Measurements from ENCODE around the gene PHETA1.
"Not testable (repeated sequence)": the region's sequence is repeated elsewhere in the genome, so short reads cannot be mapped to it uniquely, and the experiment has no call there.

Gene PHETA1

DNA sequence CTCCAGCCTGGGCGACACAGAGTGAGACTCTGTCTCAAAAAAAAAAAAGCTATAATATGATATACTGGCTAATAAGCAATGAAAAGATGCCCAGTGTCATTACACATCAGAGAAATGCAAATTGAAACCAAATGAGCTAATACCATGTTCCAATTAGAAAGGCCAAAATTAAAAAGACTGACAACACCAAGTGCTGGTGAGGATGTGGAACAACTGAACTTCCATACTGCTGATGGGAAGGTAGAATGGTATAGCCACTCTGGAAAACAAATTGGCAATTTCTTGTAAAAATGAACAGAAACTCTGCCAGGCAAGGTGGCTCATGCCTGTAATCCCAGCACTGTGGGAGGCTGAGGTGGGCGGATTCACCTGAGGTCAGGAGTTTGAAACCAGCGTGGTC is 8.5 kb upstream of the PHETA1 start:
- no peaks in the 10 kb centered on the region for H3K9me3 ChIP-seq (ENCODE audit: low read length)
- no peaks in the 10 kb centered on the region for H3K9me2 ChIP-seq (ENCODE audit: low read depth, low read length)
- no peaks in the 10 kb centered on the region for H3K27me3 ChIP-seq (ENCODE audit: insufficient read depth, low read length)
- no peaks in the 10 kb centered on the region for H3K79me2 ChIP-seq (ENCODE audit: insufficient read depth, low read length)
- no peaks in the 10 kb centered on the region for H3F3A ChIP-seq (ENCODE audit: insufficient read depth, low read length)
- no peak overlapping the region for H3K9ac ChIP-seq (ENCODE audit: low read length)
- H3K4me2 ChIP-seq (ENCODE audit: low read length) = no peak overlapping the region
- no peaks in the 10 kb centered on the region for H4K20me1 ChIP-seq (ENCODE audit: insufficient read depth, low read length)
- TF ChIP-seq CTCF (IDR thresholded peaks at IDR 0.05; ENCODE audit: low read length) = no peak
- no peak for TF ChIP-seq EZH2 (IDR thresholded peaks at IDR 0.05; ENCODE audit: borderline replicate concordance, low read length)
- no peaks in the 10 kb centered on the region for H3K36me3 ChIP-seq (ENCODE audit: insufficient read depth, low read length)
- no peak overlapping the region for H2AFZ ChIP-seq (ENCODE audit: low read length)
- no peak overlapping the region for H3K27ac ChIP-seq (ENCODE audit: low read depth, low read length, poor library complexity, severe bottlenecking)
- no peak overlapping the region for H3K4me3 ChIP-seq (ENCODE audit: low read depth, low read length, poor library complexity, severe bottlenecking)
- no peaks in the 10 kb centered on the region for H3K4me1 ChIP-seq (ENCODE audit: insufficient read depth, low read length, severe bottlenecking)

- not testable (repeated sequence) for H4K20me1 ChIP-seq (ENCODE audit: insufficient read depth, low read length); H3F3A ChIP-seq (ENCODE audit: insufficient read depth, low read length); H2AFZ ChIP-seq (ENCODE audit: low read length); H3K9me2 ChIP-seq (ENCODE audit: low read depth, low read length); H3K4me2 ChIP-seq (ENCODE audit: low read length); H3K36me3 ChIP-seq (ENCODE audit: insufficient read depth, low read length); H3K9ac ChIP-seq (ENCODE audit: low read length); H3K9me3 ChIP-seq (ENCODE audit: low read length); H3K4me3 ChIP-seq (ENCODE audit: low read depth, low read length, poor library complexity, severe bottlenecking); H3K27ac ChIP-seq (ENCODE audit: low read depth, low read length, poor library complexity, severe bottlenecking); H3K27me3 ChIP-seq (ENCODE audit: insufficient read depth, low read length); H3K79me2 ChIP-seq (ENCODE audit: insufficient read depth, low read length)
- peaks cover 11% of the 10 kb centered on the region for H3K4me1 ChIP-seq (ENCODE audit: insufficient read depth, low read length, severe bottlenecking)
Measured at GRCh38 chr12:111373231-111373630, 4.3 kb upstream of the PHETA1 start.

GRCh38 chr12:111369496-111370220 is 763 bp upstream of the PHETA1 start:
- peak overlapping the region; percentile 76 for H3K4me2 ChIP-seq (ENCODE audit: low read length)
- no peak for TF ChIP-seq EZH2 (IDR thresholded peaks at IDR 0.05; ENCODE audit: borderline replicate concordance, low read length)
- no peaks in the 10 kb centered on the region for H3F3A ChIP-seq (ENCODE audit: insufficient read depth, low read length)
- H3K4me3 ChIP-seq (ENCODE audit: low read depth, low read length, poor library complexity, severe bottlenecking) = peak overlapping the region; percentile 61
- no peaks in the 10 kb centered on the region for H4K20me1 ChIP-seq (ENCODE audit: insufficient read depth, low read length)
- no peak overlapping the region for H3K27ac ChIP-seq (ENCODE audit: low read depth, low read length, poor library complexity, severe bottlenecking)
- H3K9me3 ChIP-seq (ENCODE audit: low read length) = no peaks in the 10 kb centered on the region
- H3K27me3 ChIP-seq (ENCODE audit: insufficient read depth, low read length) = no peaks in the 10 kb centered on the region
- no peak overlapping the region for H2AFZ ChIP-seq (ENCODE audit: low read length)
- H3K9me2 ChIP-seq (ENCODE audit: low read depth, low read length) = no peaks in the 10 kb centered on the region
- peaks cover 12% of the 10 kb centered on the region for H3K4me1 ChIP-seq (ENCODE audit: insufficient read depth, low read length, severe bottlenecking)
- no peaks in the 10 kb centered on the region for H3K79me2 ChIP-seq (ENCODE audit: insufficient read depth, low read length)
- H3K36me3 ChIP-seq (ENCODE audit: insufficient read depth, low read length) = no peaks in the 10 kb centered on the region
- no peak overlapping the region; the same call in 1 of the 2 replicates for H3K9ac ChIP-seq (ENCODE audit: low read length)

- Histone ChIP-seq H4K20me1 (ENCODE audit: insufficient read depth, low read length) (no peaks in the 10 kb centered on the region), H3K79me2 (ENCODE audit: insufficient read depth, low read length) (no peaks in the 10 kb centered on the region), H3K4me1 (ENCODE audit: insufficient read depth, low read length, severe bottlenecking) (peaks cover 12% of the 10 kb centered on the region), H3K36me3 (ENCODE audit: insufficient read depth, low read length) (no peaks in the 10 kb centered on the region), H3K4me3 (ENCODE audit: low read depth, low read length, poor library complexity, severe bottlenecking) (peak overlapping the region; percentile 61), H3K9me2 (ENCODE audit: low read depth, low read length) (no peaks in the 10 kb centered on the region), H3K27me3 (ENCODE audit: insufficient read depth, low read length) (no peaks in the 10 kb centered on the region), H3K9ac (ENCODE audit: low read length) (peak overlapping the region; percentile 55; the same call in 1 of the 2 replicates), H2AFZ (ENCODE audit: low read length) (no peak overlapping the region), H3K9me3 (ENCODE audit: low read length) (no peaks in the 10 kb centered on the region), H3F3A (ENCODE audit: insufficient read depth, low read length) (no peaks in the 10 kb centered on the region), H3K4me2 (ENCODE audit: low read length) (peak overlapping the region; percentile 76), H3K27ac (ENCODE audit: low read depth, low read length, poor library complexity, severe bottlenecking) (no peak overlapping the region)
- no peak for TF ChIP-seq CTCF (IDR thresholded peaks at IDR 0.05; ENCODE audit: low read length)
- no peak for TF ChIP-seq EZH2 (IDR thresholded peaks at IDR 0.05; ENCODE audit: borderline replicate concordance, low read length)
Measured at GRCh38 chr12:111368291-111368787, 556 bp downstream of the PHETA1 start.
